ENCODE results near the gene WFDC2.

WFDC2 gene

GRCh38 chr20:45469336-45470261, at the start of gene WFDC2:
Gene WFDC2 (plus strand): TSS chr20:45469753. CDS start chr20:45469782, 29 bp downstream.
- DNase-seq, result peak; percentile 18

GRCh38 chr20:45420125-45420524, 49.4 kb upstream of the WFDC2 start:
- DNase-seq, result no peak

- no peak for DNase-seq
These were observed 45.9 kb upstream of the WFDC2 start for GRCh38 chr20:45423700-45424099.

GRCh38 chr20:45425561-45425960, 44.0 kb upstream of the WFDC2 start:
- no peak for DNase-seq

- DNase-seq, result no peak
These were observed 43.1 kb upstream of the WFDC2 start for GRCh38 chr20:45426320-45427016.

DNA sequence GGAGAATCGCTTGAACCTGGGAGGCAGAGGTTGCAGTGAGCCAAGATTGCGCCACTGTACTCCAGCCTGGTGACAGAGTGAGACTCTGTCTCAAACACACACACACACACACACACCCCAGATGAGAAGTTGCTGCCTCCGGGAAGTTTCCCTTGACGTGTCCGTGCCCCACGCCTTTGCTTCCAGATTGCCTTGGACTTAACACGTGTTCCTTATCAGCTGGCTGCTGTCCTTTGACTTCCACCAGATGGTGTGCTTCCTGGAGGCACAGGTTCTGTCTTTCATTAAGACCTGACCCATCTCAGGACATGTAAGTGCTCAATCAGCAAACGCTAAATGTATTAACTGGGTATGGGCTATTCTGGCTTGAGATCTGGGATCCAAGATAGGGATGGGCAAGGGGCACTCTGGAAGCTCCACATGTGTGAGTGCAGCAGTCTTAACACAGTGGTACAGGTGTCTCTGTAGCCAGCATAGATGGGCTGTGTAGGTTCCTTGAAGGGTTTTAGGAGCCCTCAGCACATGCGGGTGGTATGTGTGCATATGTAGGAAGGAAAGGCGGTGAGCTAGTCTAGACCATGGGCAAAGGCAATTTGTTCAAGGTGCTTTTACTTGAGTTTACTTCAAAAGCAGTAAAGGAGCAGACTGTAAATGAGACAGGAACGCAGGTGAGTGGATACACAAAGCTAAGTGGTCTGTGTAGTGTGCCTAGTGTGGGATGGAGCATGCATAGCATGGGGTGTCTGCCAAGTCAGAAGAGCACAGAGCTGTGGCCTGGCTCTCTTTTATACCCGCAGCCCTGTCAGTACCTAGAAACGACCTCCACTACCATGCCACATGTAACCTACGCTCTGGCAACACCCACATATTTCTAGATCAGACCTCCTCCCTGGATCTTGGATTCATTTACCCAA, 42.1 kb upstream of the WFDC2 start:
- no peak for DNase-seq

GRCh38 chr20:45429618-45430017, 39.9 kb upstream of the WFDC2 start:
- DNase-seq, result no peak

DNA sequence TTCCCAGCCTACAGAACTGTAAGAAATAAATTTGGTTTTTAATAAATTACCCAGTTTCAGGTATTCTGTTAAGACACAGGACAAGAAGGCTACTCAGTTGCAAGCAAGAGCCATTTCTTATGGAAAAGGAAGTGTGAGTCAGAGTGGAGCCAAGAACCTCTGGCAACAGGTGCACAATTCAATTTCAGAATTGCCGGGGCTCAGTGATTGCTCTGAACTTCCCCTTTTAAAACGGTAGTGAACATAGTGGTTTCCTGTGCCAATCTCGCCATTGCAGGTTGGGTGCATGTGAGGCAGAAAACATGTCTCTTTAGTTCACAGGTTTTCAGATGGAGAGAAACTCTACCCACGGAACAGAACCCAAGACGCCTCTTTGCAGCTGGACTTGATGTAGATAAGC, 37.3 kb upstream of the WFDC2 start:
- no peak for DNase-seq

GRCh38 chr20:45433316-45433715, 36.2 kb upstream of the WFDC2 start:
- DNase-seq, result no peak

DNA sequence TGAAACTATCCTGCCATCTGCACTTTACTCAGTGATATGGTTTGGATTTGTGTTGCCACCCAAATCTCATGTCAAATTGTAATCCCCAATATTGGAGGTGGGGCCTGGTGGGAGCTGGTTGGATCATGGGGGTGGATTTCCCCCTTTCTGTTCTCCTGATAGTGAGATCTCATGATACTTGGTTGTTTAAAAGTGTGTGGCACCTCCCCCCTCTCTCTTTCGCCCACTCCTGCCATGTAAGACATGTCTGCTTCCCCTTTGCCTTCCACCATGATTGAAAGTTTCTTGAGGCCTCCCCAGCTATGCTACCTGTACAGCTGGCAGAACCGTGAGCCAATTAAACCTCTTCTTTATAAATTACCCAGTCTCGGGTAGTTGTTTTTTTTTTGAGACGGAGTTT, 35.6 kb upstream of the WFDC2 start:
- no peak for DNase-seq

DNA sequence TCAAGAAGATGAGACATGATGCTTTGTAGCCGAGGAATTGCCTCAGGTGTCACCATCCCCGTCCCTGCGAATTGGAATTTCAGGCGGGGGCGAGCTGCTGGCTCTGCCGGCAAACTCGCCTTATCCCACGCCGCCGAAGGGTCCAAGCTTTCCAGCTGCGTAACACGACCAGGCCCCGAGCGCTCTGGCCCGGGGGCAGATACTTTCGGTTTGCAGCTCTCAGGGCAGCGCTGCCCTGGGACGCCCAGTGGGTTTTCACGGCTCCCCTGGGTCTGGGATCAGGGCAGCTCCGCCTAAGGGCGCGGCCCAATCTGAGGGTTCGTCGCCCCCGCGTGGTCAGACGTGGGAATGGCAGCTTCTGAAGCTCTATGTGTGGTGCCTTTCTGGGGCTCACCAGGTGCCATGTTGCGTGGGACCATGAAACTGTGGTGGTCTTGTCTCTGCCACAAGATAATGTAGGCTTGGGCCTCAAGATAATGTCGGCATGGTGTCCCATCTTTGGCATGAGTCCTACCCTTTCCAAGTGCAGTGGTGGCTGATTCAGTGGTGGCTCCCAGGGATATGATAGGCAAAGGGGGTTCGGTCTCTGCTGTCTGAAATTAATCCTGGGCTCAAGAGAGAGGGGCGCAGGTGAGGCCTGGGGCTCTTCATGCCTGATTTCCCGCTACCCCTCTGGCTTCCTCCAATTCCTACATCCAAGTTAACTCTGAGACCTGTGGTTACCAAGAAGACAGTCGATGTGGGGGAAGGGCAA, 32.6 kb upstream of the WFDC2 start:
- peak; percentile 90 for DNase-seq

DNA sequence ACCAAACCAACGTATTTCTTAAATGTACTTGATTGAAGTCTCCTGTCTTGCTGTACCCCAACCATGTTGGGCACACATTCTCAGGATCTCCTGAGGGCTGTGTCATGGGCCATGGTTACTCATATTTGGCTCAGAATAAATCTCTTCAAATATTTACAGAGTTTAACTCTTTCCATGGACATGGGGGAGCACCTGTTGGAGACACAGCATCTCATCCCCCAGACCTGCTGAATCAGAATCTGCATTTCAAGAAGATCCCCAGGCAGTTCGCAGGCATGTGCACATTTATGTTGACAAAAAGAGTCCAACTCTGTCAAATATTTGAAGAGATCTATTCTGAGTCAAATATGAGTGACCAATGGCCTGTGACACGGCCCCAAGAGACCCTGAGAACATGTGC, 29.1 kb upstream of the WFDC2 start:
- DNase-seq, result no peak

DNA sequence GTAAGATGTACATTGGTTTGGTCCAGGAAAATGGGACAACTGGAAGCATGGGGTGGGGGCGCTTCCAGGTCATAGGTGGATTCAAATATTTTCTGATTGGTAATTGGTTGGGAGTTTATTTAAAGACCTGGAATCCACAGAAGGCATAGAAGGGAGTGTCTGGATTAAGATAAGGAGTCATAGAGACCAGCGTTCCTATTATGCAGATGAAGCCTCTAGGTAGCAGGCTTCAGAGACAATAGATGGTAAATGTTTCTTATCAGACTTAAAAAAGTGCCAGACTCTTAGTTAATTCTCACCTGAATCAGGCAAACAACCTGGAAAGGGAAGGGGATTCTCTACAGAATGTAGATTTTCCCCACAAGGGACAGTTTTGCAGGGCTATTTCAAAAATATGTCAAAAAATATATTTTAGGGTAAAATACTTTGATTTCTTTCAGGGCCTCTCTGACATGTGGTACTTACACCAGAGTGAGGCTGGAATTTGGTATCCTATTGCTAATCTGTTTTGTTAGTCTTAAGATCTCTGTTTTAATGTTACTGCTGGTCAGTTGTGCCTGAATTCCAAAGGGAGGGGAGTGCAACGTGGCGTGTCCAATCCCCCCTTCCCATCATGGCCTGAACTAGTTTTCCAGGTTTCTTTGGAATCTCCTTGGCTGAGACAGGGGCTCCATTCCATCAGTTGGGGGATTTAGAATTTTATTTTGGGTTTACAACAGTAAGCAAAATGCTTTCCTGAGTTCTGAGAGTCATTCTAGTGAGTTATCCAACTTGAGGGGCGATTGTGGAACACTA, 28.5 kb upstream of the WFDC2 start:
- DNase-seq, result no peak

DNA sequence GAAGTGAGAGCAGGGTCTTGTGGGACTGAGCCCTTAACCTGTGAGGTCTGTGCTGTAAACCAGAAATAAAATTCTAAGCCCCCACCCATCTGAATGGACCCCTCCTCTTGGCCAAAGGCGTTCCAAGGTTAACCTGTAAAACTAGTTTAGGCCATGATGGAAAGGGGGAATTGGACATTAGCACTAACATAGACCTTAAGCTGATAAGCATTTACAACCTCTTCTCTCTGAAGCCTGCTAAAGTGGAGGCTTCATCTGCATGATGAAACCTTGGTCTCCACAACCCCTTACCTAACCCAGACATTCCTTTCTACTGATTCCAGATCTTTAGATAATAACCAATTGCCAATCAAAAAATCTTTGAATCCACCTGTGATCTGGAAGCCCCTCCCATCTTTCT, 27.8 kb upstream of the WFDC2 start:
- DNase-seq, result no peak

- DNase-seq, result peak; percentile 18
These were observed 25.5 kb upstream of the WFDC2 start for GRCh38 chr20:45444050-45444449.

DNA sequence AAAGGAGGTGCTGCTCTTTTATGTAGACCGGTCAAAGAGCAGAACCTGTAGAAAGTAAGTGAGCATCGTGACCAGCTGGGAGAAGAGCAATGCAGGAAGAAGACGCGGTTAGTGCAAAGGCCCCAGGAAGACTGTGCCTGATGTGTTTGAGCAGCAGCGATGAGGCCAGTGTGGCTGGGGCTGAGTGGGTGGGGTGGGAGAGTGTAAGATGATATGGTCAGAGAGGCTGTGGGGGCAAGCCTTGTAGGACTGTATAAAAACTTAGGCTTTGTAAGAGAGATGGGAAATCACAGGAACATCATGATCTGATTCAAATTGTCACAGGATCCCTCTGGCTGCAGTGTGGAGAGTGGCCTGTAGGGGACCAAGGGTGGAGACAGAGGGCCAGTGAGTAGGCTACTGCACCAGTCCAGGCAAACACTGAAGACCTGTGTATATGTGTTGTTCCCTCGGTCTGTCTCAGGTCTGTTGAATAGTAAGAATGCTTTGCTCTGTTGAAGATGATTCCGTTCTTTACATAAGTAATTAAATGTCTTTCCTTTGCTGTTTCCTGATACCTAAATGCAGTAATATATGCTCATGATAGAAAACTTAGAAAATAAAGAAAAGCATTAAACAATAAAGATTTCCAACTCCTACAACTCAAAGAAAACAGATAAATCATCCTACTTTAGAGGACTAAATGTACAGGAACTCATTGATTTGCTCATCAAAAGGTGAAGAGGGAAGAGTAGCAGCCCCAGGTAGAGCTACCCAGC, 23.6 kb upstream of the WFDC2 start:
- peak; percentile 50 for DNase-seq

DNA sequence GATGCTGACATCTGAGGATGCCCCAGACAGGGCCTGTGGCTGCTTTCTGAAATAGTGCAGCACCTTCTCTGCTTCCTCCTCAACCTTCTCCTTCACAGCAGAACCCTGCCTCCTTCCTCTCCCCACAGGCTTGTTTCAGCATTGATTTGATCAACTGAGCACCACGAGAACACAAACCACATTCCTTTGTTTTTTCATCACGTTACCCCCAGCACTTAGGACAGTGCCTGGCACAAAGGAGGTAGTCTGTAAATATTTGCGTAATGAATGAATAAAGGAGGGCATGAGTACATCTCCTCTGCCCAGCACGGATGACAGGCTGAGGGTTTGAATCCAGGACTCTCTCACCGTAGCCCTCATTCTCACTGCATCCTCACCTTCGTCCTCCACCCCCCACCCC, 21.3 kb upstream of the WFDC2 start:
- no peak for DNase-seq

GRCh38 chr20:45449528-45449927, 20.0 kb upstream of the WFDC2 start:
- no peak for DNase-seq

DNA sequence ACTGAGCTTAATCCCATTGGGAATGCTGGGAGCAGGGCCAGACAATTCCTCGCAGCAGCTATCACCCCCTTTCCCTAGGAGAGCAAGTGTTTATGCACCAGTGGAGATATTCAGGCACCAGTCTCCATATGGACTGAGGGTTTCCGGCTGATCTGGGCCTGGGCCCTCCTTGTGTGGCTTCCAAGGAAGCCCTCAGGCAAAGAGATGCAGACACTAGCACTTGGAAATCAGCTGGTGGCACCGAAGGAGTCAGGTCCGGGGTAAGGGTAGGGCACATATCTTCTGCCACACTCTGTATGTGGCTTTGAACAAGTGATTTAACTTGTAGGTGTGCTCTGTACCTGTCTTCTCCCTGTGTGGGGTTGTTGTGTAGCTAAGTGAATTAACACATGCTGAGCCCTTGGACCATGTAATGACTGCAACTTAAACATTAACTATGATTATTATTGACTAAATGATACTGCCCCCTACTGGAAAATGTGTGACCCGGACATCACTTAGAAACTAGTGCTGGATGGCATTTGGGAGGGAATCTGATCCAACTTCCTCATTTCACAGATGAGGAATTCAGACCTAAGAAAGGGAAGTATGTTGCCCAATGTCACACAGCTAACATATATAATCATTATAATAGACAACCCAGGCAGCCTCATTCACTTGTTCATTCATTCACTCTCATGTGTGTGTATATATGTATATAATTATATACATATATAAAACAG, 19.3 kb upstream of the WFDC2 start:
- peak; percentile 22 for DNase-seq

DNA sequence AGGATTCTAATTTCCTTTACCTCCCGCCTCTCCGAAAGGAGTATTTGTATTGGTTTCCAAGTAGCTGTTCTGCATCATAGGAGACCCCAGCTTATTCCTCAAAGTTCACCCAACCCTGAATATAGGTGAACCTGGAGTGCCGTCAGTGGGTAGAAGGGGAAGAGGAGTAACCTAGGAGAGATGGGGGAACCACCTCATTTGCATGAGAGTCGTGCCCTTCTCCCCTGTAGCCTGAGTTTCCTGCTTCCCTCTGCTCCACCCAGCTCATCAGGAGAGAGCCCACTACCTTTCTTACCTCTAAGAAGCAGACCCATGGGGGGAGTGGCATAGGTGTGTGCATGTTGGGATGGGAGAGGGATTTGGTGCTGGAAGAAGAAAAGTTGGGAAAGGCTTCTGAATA, 17.3 kb upstream of the WFDC2 start:
- DNase-seq, result no peak

Measured in stimulated activated CD4-positive, alpha-beta T cell treated with anti-CD3 and anti-CD28 coated beads, Interleukin-15, amount 100 ng/mL, for 24 hours (primary cell).